GM18511 (cell line): Measurements from ENCODE around the gene RANGAP1.
A peak's percentile ranks its signal among the peaks of the same experiment; 100 is the strongest.

Source experiments
- ATAC-seq: cut with Tn5 transposase; IDR thresholded peaks from one replicate; pipeline ENCODE4 v1.9.1; 2021; ENCODE audit warnings: mild to moderate bottlenecking, moderate library complexity; ENCODE audit not compliant: unreplicated experiment

The RANGAP1 gene, protein sequence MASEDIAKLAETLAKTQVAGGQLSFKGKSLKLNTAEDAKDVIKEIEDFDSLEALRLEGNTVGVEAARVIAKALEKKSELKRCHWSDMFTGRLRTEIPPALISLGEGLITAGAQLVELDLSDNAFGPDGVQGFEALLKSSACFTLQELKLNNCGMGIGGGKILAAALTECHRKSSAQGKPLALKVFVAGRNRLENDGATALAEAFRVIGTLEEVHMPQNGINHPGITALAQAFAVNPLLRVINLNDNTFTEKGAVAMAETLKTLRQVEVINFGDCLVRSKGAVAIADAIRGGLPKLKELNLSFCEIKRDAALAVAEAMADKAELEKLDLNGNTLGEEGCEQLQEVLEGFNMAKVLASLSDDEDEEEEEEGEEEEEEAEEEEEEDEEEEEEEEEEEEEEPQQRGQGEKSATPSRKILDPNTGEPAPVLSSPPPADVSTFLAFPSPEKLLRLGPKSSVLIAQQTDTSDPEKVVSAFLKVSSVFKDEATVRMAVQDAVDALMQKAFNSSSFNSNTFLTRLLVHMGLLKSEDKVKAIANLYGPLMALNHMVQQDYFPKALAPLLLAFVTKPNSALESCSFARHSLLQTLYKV

GRCh38 chr22:41285820-41286638, at the start of gene RANGAP1:
Gene RANGAP1, minus strand, starts transcription at chr22:41286187. Its CDS starts 5,143 bp downstream, at chr22:41281044.
- ATAC-seq = peak; percentile 95

- ATAC-seq = no peak
These were observed 49.1 kb upstream of the RANGAP1 start for GRCh38 chr22:41334951-41335635.

GRCh38 chr22:41334215-41334614, 48.2 kb upstream of the RANGAP1 start:
- ATAC-seq = no peak

DNA sequence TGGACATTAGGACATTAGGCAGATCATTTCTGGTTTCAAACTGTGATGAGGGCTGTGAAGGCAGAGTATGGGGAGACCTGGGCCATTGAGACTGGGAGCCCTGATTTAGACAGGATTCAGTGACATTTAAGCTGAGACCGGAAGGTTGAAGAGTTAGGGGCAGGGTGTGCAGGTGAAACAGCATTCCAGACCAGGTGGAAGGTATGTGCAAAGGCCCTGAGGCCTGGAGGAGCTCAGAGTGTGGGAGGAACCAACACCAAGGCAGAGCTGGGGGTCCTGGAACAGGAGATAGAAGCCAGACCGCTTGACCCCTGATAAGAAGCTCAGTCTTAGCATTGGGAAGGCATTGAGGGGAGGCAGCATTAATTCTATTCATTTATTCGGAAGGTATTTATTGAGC, 47.8 kb upstream of the RANGAP1 start:
- ATAC-seq = no peak

GRCh38 chr22:41332217-41332939, 46.4 kb upstream of the RANGAP1 start:
- ATAC-seq = no peak

- no peak for ATAC-seq
These were observed 44.2 kb upstream of the RANGAP1 start for GRCh38 chr22:41330169-41330568.

DNA sequence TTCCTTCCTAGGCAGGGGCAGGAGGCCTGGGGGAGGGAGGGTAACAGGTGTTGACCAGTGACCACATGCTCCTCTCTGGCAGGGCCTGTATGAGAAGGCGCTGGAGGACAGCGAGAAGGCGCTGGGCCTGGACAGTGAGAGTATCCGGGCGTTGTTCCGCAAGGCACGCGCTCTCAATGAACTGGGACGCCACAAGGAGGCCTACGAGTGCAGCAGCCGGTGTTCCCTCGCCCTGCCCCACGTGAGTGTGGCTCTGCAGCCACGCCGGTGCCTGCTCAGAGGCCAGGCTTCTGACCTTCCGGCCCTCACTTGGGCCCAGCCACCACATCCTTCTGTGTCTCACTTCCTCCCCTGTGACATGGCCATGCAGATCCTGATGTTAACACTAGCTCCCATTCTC, 41.1 kb upstream of the RANGAP1 start:
- ATAC-seq = no peak

- ATAC-seq = no peak
These were observed 39.0 kb upstream of the RANGAP1 start for GRCh38 chr22:41324821-41325528.

DNA sequence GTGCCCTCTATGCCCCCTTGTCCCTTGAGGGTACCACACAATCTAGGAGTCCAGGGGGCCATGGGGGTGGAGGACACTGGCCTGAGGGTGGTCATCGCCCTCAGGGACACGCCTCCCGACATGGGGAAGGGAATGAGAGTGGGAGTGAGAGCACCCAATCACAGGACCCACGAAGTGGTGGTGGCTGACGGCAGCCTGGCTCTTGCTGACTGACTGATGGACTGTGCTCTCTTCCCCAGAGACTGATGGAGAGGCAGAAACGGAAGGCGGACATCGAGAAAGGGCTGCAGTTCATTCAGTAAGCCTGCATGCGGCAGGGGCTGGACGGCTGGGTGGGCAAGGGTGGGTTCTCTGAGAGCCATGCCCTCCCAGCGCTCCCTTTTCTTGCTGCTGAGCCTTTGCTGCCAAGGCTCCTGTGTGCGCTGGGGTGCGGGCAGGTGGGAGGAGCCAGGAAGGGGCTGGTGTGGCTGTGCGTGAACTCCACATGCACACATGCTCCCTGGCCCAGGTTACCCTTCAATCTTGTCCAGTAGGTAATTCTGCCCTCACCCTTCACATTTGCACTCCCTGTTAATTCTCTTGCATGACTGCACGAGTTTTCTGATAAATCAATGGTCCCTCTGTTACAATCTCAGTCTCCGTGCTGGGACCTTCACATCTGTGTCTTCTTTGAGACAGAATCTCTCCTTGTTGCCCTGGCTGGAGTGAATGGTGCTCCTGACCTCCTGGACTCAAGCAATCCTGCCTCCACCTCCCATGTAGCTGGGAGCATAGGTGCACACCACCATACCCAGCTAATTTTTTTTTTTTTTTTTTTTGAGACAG, 34.6 kb upstream of the RANGAP1 start:
- no peak for ATAC-seq

- no peak for ATAC-seq
These were observed 29.6 kb upstream of the RANGAP1 start for GRCh38 chr22:41315586-41315985.

- ATAC-seq = no peak
These were observed 28.8 kb upstream of the RANGAP1 start for GRCh38 chr22:41314821-41315220.

DNA sequence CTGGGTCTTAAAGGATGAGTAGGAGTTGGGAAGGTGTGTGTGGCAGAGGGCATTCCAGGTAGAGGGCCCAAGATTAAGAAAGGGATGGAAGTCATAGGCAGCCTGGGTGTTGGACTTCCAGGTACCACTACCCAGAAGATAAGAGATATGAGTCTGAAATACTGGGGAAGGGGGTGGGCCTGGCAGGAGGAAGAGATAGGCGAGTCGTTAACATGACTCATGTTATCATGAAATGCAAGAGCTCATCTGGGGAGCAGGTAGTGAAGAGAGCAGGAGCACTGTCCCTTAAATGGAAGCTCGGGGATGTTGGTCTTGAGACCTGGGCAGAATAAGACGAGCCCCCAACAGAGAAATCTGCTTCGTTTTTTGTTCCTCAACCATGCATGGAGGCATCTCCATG, 25.5 kb upstream of the RANGAP1 start:
- ATAC-seq = no peak

- ATAC-seq = no peak
These were observed 24.3 kb upstream of the RANGAP1 start for GRCh38 chr22:41310336-41310735.

DNA sequence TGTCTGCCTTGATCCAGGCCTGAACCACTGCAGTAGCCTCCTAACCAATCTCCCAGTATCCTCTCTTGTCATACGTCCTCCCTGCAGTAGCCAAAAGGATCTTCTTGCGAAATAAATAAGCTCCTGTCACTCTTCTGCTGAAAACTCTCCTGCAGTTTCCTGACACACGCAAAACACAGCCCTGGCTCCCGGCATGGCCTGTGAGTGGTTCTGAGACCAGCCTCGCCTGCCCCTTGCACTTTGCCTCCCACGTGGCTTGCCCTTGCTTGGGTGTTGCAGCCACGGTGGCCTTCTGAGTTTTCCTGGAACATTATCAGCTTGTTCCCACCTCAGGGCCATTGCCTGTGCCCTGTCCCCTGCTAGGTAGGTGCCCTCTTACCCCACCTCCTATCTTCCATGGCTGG, 22.6 kb upstream of the RANGAP1 start:
- ATAC-seq = no peak

DNA sequence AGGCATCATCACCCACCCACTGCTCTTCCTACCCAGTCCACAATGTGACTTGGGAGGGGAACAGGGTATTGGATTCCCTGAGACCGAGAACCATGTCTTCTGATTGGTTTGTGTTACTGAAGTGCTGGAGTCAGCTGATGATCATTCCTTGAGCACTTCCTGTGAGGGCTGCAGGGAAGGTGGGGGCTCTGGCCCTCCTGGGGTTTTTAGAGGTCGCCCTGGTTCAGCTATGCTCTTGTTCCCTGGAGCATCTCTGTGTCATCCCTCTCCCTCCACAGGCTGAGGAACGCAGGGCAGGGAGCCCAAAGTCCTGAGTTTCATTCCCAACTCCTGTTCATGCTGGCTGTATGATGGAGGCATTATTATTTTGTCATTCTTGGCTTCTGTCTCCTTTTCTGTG, 22.1 kb upstream of the RANGAP1 start:
- no peak for ATAC-seq

GRCh38 chr22:41305646-41306045, 19.7 kb upstream of the RANGAP1 start:
- no peak for ATAC-seq

DNA sequence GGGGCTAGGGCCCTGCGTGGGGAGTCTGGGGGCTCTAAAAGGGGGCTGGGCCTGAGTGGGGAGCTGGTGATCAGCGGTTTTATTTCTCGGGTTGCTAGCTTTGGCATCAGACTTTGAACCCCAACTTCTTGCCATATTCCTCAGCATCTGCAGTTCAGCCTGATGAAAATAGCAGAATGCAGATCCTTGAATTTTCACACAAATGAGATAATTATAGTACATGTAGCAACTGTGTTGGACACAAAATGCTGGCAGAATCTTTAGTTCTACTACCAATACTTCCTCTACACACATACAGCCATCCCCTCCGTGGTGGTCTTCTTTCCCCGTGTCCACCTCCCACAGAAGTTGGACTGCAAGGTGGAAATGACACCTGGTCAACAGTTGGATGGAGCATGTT, 16.8 kb upstream of the RANGAP1 start:
- no peak for ATAC-seq

DNA sequence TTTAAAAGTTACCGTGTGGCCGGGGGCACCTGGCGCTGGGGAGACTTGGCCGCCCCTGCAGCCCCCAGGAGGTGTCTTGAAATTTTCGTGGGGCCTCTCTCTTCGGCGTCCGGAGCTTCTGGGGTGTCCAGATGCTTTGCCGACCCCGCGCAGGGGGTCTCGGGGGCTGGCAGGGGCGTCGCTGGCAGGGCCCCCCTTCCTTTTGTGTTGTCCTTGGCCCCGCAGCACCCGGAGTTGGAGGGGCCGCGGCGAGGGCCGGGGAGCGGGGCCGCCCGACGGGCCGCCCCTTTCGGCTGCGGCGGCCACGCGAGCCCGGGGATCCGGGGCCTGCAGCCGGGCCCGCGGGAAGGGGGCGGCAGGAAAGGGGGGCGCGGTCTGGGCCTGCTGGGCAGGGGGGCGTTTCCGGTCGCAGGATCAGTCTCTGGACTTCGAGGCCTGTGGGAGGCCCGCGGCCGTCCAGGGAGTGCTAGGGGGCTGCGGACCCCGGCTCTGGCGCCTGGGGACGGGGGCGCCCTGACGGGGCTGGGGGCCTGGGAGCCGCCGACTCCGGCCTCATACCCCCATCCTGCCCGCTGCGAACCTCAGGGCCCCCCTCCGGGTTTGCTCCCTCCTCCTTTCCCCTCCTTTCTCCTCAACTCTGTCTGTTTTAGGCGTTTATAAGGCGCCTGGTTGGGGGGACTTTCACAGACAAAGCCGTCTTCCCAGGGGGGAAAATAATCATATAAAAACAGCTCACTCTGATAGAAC, 16.2 kb upstream of the RANGAP1 start:
- no peak for ATAC-seq
